Osteoblast (primary cell): Measurements from ENCODE around the gene EME2. TPM values are rescaled to one million over a fixed set of nuclear protein-coding genes. Genes with fewer than 3 reads are reported as not detected.

Experiments
- DNase-seq: peaks from one replicate; pipeline ENCODE4 v3.0.0; 2011; ENCODE audit warnings: low spot score, mixed read lengths; ENCODE audit not compliant: insufficient read length; ENCODE audit errors: missing footprints
- H2AFZ ChIP-seq: 2 replicates; pipeline ENCODE4 v1.6.0; 2011; ENCODE audit warnings: mild to moderate bottlenecking, low read length
- H3K27ac ChIP-seq: 2 replicates; pipeline ENCODE4 v1.5.1; 2011; ENCODE audit warnings: mild to moderate bottlenecking, low read depth, low read length, moderate library complexity
- H3K27me3 ChIP-seq: 2 replicates; pipeline ENCODE4 v1.6.0; 2012; ENCODE audit warnings: mild to moderate bottlenecking, control low read depth, inconsistent platforms, low read length, moderate library complexity; ENCODE audit not compliant: insufficient read depth
- H3K36me3 ChIP-seq: 2 replicates; pipeline ENCODE4 v1.5.1; 2011; ENCODE audit warnings: mild to moderate bottlenecking, low read length, control low read depth, moderate library complexity; ENCODE audit not compliant: insufficient read depth
- H3K4me1 ChIP-seq: 2 replicates; pipeline ENCODE4 v1.5.1; 2011; ENCODE audit warnings: mild to moderate bottlenecking, low read length, control low read depth, moderate library complexity; ENCODE audit not compliant: insufficient read depth
- H3K4me2 ChIP-seq: 2 replicates; pipeline ENCODE4 v1.6.0; 2011; ENCODE audit warnings: mild to moderate bottlenecking, low read length; ENCODE audit not compliant: insufficient read depth
- H3K4me3 ChIP-seq: fragments of 200-600 bp; sonication (generic); 3 replicates; pipeline ENCODE4 v1.5.1; 2012; ENCODE audit warnings: mild to moderate bottlenecking, low read length, inconsistent platforms; ENCODE audit not compliant: insufficient read depth
- H3K79me2 ChIP-seq: 2 replicates; pipeline ENCODE4 v1.6.0; 2012; ENCODE audit warnings: mild to moderate bottlenecking, low read length, control low read depth, inconsistent platforms; ENCODE audit not compliant: insufficient read depth
- H3K9me3 ChIP-seq: 2 replicates; pipeline ENCODE4 v1.5.1; 2011; ENCODE audit warnings: low read depth, low read length, control low read depth
- H4K20me1 ChIP-seq: 2 replicates; pipeline ENCODE4 v1.6.0; 2012; ENCODE audit warnings: mild to moderate bottlenecking, low read length, control low read depth; ENCODE audit not compliant: insufficient read depth
- total RNA-seq: library from RNA; depleted of rRNA; stranded (reverse); fragments of >200 nt; gene quantifications from 2 replicates; pipeline ENCODE4 v1.2.3, GENCODE V29; 2012
- TF ChIP-seq, protein P1 (sequence below): IDR thresholded peaks from 2 replicates; pipeline ENCODE4 v1.5.1; 2011; ENCODE audit warnings: mild to moderate bottlenecking, low read depth, low read length, moderate library complexity; ENCODE audit errors: extremely low read depth

The EME2 gene
- total RNA-seq, 1 donor = 16.3 TPM

DNA sequence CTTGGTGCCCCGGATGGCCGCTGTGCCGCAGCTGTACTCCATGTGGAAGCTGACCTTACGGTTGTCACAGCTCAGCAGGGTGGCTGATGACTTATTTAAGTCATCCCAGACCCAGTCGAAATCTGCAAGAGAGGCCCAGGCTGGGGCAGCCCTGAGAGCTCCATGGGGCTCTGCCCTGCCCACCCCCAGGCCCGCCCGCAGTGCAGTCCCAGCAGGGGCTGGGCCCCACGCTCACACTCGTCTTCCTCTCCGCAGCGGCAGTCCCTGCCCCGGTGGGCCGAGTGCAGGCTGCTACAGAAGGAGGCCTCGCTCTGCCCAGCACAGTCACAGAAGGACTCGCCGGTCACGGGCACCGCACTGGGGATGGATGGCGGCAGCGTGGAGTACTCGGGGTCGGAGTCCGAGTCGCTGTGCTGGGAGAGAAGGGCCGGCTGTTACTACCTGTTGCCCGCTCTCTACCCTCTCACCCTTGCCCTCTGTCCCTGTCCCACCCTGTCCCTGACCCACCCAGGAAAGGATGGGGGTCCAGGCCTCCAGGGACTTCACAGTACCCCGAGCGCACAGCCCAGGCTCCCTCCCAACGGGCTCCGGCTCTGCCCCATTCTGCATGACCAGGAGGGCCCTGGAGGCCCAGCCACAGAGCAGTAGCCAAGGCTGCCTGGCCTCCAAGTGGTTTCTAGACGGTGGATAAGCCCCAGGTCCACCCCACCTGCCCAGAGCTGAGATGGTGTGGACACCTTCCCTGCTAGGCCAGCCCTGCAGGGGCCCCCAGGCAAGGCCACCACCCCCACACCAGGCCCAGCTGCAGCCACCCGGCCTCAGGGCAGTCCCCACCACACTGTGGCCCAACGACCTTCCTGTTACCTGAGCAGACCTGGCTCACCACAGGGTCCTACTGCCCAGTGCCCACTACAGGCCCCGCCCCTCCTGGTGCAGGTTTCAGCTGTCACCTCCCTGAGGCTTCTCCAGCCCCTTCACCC is 5.9 kb downstream of the EME2 start:
- TF ChIP-seq, protein P1, sequence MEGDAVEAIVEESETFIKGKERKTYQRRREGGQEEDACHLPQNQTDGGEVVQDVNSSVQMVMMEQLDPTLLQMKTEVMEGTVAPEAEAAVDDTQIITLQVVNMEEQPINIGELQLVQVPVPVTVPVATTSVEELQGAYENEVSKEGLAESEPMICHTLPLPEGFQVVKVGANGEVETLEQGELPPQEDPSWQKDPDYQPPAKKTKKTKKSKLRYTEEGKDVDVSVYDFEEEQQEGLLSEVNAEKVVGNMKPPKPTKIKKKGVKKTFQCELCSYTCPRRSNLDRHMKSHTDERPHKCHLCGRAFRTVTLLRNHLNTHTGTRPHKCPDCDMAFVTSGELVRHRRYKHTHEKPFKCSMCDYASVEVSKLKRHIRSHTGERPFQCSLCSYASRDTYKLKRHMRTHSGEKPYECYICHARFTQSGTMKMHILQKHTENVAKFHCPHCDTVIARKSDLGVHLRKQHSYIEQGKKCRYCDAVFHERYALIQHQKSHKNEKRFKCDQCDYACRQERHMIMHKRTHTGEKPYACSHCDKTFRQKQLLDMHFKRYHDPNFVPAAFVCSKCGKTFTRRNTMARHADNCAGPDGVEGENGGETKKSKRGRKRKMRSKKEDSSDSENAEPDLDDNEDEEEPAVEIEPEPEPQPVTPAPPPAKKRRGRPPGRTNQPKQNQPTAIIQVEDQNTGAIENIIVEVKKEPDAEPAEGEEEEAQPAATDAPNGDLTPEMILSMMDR = no peak
- no peak overlapping the region for H3K4me2 ChIP-seq
- peaks cover 29% of the 10 kb centered on the region for H3K36me3 ChIP-seq
- no peak overlapping the region for H3K4me3 ChIP-seq
- peak; percentile 83 for DNase-seq
- H3K9me3 ChIP-seq = no peaks in the 10 kb centered on the region
- H3K27me3 ChIP-seq = no peaks in the 10 kb centered on the region
- H4K20me1 ChIP-seq = peaks cover 36% of the 10 kb centered on the region
- peaks cover 24% of the 10 kb centered on the region for H3K4me1 ChIP-seq
- no peak overlapping the region for H3K27ac ChIP-seq
- H3K79me2 ChIP-seq = peaks cover 39% of the 10 kb centered on the region
- no peak overlapping the region for H2AFZ ChIP-seq

DNA sequence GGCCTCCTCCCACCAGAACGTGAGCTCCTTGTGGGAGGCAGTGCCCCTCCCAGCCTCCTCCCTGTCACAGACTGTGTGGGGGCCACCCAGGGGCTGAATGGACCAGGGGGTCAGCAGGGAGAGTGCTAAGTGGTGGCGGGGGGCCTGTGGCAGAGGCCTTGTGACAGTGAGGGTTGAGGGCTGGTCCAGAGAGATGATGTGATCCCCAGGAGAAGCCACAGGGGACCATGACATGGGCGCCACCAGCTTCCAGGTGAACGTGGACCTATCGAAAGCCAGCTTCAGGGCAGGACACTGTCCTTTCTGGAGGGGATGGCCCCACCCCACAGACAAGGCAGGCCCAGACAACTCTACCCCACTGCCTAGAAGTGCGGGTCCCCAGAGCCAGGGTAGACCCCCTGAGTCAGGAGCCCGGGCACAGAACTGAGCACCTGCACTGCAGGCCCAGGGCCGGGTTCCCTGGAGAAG is 6.7 kb downstream of the EME2 start:
- Histone ChIP-seq H3K27me3 (no peaks in the 10 kb centered on the region), H3K4me1 (peaks cover 24% of the 10 kb centered on the region), H3K36me3 (peaks cover 29% of the 10 kb centered on the region), H3K27ac (no peak overlapping the region), H4K20me1 (peaks cover 35% of the 10 kb centered on the region), H3K4me2 (no peak overlapping the region), H3K79me2 (peaks cover 38% of the 10 kb centered on the region), H3K4me3 (no peak overlapping the region), H3K9me3 (no peaks in the 10 kb centered on the region), H2AFZ (no peak overlapping the region)
- TF ChIP-seq, protein P1 = no peak
- peak; percentile 88 for DNase-seq

GRCh38 chr16:1779741-1780676 is 7.4 kb downstream of the EME2 start:
- peaks cover 38% of the 10 kb centered on the region for H3K79me2 ChIP-seq
- H3K4me3 ChIP-seq = no peak overlapping the region
- H3K9me3 ChIP-seq = no peaks in the 10 kb centered on the region
- TF ChIP-seq, protein P1 = no peak
- H3K36me3 ChIP-seq = peaks cover 29% of the 10 kb centered on the region
- no peaks in the 10 kb centered on the region for H3K27me3 ChIP-seq
- DNase-seq = peak; percentile 85
- no peak overlapping the region for H2AFZ ChIP-seq
- H3K4me2 ChIP-seq = no peak overlapping the region
- H3K27ac ChIP-seq = no peak overlapping the region
- H4K20me1 ChIP-seq = peaks cover 32% of the 10 kb centered on the region
- peaks cover 19% of the 10 kb centered on the region for H3K4me1 ChIP-seq
